Heart left ventricle (tissue), 16 donors: ENCODE results near the gene HNRNPDL. TPM values are rescaled to one million over a fixed set of nuclear protein-coding genes. Genes with fewer than 3 reads are reported as not detected.
A peak's percentile ranks its signal among the peaks of the same experiment; 100 is the strongest.
"Not testable (repeated sequence)": the region's sequence is repeated elsewhere in the genome, so short reads cannot be mapped to it uniquely, and the experiment has no call there.

Experiments
- ATAC-seq, 4 donors: fragments of 200-7000 bp; cut with Tn5 transposase; one replicate each; pipeline ENCODE4 v1.9.1; 2020 to 2022; ENCODE audit warnings: moderate library complexity in 4 of 4, mild to moderate bottlenecking in 3 of 4, moderate number of reproducible peaks in 1 of 4
- DNase-seq, 5 donors: peaks; one replicate each; pipeline ENCODE4 v3.0.0-alpha.2; 2020
- H3K27ac ChIP-seq, 12 donors: fragments of 200-600 bp; sonication (generic) in 4 of 12; one replicate each; pipeline versions ENCODE4 v1.5.0 to v1.8.0; 2016 to 2022; ENCODE audit warnings: mild to moderate bottlenecking in 2 of 12
- H3K27me3 ChIP-seq, 9 donors: fragments of 200-600 bp; sonication (generic) in 2 of 9; one replicate each; pipeline versions ENCODE4 v1.5.1 to v1.8.0; 2016 to 2022; ENCODE audit warnings: mild to moderate bottlenecking in 3 of 9
- H3K36me3 ChIP-seq, 9 donors: fragments of 200-600 bp; sonication (generic) in 2 of 9; one replicate each; pipeline versions ENCODE4 v1.5.0 to v1.8.0; 2018 to 2022; ENCODE audit warnings: mild to moderate bottlenecking in 2 of 9
- H3K4me1 ChIP-seq, 12 donors: fragments of 200-600 bp; sonication (generic) in 4 of 12; one replicate each; pipeline versions ENCODE4 v1.5.0 to v1.8.0; 2016 to 2022; ENCODE audit warnings: mild to moderate bottlenecking in 3 of 12
- H3K4me3 ChIP-seq, 12 donors: fragments of 200-600 bp; sonication (generic) in 4 of 12; one replicate each; pipeline versions ENCODE4 v1.5.0 to v1.8.0; 2017 to 2022; ENCODE audit warnings: mild to moderate bottlenecking in 9 of 12, moderate library complexity in 4 of 12
- H3K9me3 ChIP-seq, 12 donors: fragments of 200-600 bp; sonication (generic) in 4 of 12; one replicate each; pipeline versions ENCODE4 v1.5.0 to v1.8.0; 2016 to 2022; ENCODE audit warnings: mild to moderate bottlenecking in 1 of 12
- POLR2A ChIP-seq, 2 donors: fragments of 450-650 bp; IDR thresholded peaks; one replicate each; pipeline ENCODE4 v1.6.1; 2017; ENCODE audit warnings: antibody characterized with exemption in 2 of 2, mild to moderate bottlenecking in 2 of 2, moderate library complexity in 2 of 2
- WGBS, 4 donors: extraction: QIAGEN DNeasy Blood & Tissue Kit in 2 of 4; methylation state at CpG; one replicate each; pipeline versions ENCODE4 v1.1.5 to v1.1.7; 2013 to 2018; 5-methylcytosine and 5-hydroxymethylcytosine counted together
- intact Hi-C, 10 donors: fragments of 100-400 bp; cut with DNase I; formaldehyde crosslinking; loops; one replicate each; pipeline versions ENCODE4 v1.11.1 to v1.14.2; 2022
- long read RNA-seq, 3 donors: library from polyadenylated mRNA; unstranded; transcript quantifications; one replicate each; pipeline ENCODE4 v2.0.0, GENCODE V29; 2020 to 2021
- polyA plus RNA-seq, 2 donors: library from polyadenylated mRNA; stranded (reverse); fragments of 200-250 nt; gene quantifications; one replicate each; pipeline ENCODE4 v1.2.3, GENCODE V29; 2013
- total RNA-seq, 9 donors: library from RNA; depleted of rRNA in 2 of 9; stranded (reverse); fragments of >200 nt in 2 of 9; fragmentation: NEBNext Ultra II Directional in 3 of 9; extraction: Animal tissue kit (Norgen Biotek cat#: 25700) in 3 of 9; gene quantifications; one replicate each; pipeline versions ENCODE4 v1.1.0 to v1.2.4, GENCODE V29; 2016 to 2023
- TF ChIP-seq, protein P1 (sequence below), 12 donors: fragments of 200-600 bp; sonication (generic) in 4 of 12; IDR thresholded peaks; one replicate each; pipeline versions ENCODE4 v1.5.0 to v1.8.0; 2018 to 2022; ENCODE audit warnings: antibody characterized with exemption in 12 of 12, mild to moderate bottlenecking in 5 of 12
- donor health status: ischemic (EF 13 %, LVEDD 7.1; RV severe dilation, severe dysfunction).
- donor health status: healthy with polysubstance abuse.
- donor health status: DM: no; HTN: yes; CAD: no.
- donor health status: DM: no; HTN: no; CAD: no.
- donor health status: ischemic (EF 25% LVEDD 6.9; RV normal size, moderate dysfunction).
- donor health status: ischemic (EF 25% LVEDD 5.7; RV mildly dilated, moderate dysfunction).
- donor health status: healthy.
- donor health status: DM: yes; HTN: yes; CAD: no.
- donor health status: ischemic (EF 35%, LVEDD 5.7; RV mildly dilated, moderate dysfunction).
- donor health status: nonischemic (EF 11% LVEDD 7.7; RV severe dilation, severe dysfunction).
- donor health status: DM: yes; HTN: yes; CAD: no.
- donor health status: PGD.
- donor health status: ischemic (EF 29% LVEDD 5.4; RV normal size, mild dysfunction).
- donor health status: nonischemic (EF 23%, LVEDD 6.1; RV moderate dilation, normal function).

HNRNPDL gene
- total RNA-seq, result 100 to 1,000 TPM in 8 of 9 donors, 10 to 100 TPM in 1; 90.8 to 184 (median 142) TPM
- 100 to 1,000 TPM; 120 to 236 TPM for polyA plus RNA-seq
- long read RNA-seq, donor 1, transcript HNRNPDL-202 (9 exons, 1,402 nt), result minor isoform, 6 of 156 reads
- long read RNA-seq, donor 1, transcript HNRNPDL-201 (8 exons, 3,781 nt), result major isoform, 103 of 156 reads
- long read RNA-seq, donor 1, transcript HNRNPDL-204 (7 exons, 2,404 nt), result minor isoform, 24 of 156 reads
- long read RNA-seq, donor 1, partial matches to known transcripts, result 19 of 156 reads
- long read RNA-seq, donor 1, other reads (novel, unspliced or antisense), result 3 of 156 reads
- long read RNA-seq, donor 2, transcript HNRNPDL-201 (8 exons, 3,781 nt), result major isoform, 456 of 583 reads
- long read RNA-seq, donor 2, transcript HNRNPDL-204 (7 exons, 2,404 nt), result minor isoform, 56 of 583 reads
- long read RNA-seq, donor 2, transcript HNRNPDL-207 (7 exons, 3,968 nt), result minor isoform, 16 of 583 reads
- long read RNA-seq, donor 2, transcript HNRNPDL-202 (9 exons, 1,402 nt), result minor isoform, 8 of 583 reads
- long read RNA-seq, donor 2, partial matches to known transcripts, result 31 of 583 reads
- long read RNA-seq, donor 2, other reads (novel, unspliced or antisense), result 13 of 583 reads
- long read RNA-seq, donor 3, transcript HNRNPDL-201 (8 exons, 3,781 nt), result major isoform, 62 of 97 reads
- long read RNA-seq, donor 3, transcript HNRNPDL-202 (9 exons, 1,402 nt), result minor isoform, 8 of 97 reads
- long read RNA-seq, donor 3, transcript HNRNPDL-204 (7 exons, 2,404 nt), result minor isoform, 15 of 97 reads
- long read RNA-seq, donor 3, partial matches to known transcripts, result 10 of 97 reads
- long read RNA-seq, donor 3, other reads (novel, unspliced or antisense), result 1 of 97 reads

DNA sequence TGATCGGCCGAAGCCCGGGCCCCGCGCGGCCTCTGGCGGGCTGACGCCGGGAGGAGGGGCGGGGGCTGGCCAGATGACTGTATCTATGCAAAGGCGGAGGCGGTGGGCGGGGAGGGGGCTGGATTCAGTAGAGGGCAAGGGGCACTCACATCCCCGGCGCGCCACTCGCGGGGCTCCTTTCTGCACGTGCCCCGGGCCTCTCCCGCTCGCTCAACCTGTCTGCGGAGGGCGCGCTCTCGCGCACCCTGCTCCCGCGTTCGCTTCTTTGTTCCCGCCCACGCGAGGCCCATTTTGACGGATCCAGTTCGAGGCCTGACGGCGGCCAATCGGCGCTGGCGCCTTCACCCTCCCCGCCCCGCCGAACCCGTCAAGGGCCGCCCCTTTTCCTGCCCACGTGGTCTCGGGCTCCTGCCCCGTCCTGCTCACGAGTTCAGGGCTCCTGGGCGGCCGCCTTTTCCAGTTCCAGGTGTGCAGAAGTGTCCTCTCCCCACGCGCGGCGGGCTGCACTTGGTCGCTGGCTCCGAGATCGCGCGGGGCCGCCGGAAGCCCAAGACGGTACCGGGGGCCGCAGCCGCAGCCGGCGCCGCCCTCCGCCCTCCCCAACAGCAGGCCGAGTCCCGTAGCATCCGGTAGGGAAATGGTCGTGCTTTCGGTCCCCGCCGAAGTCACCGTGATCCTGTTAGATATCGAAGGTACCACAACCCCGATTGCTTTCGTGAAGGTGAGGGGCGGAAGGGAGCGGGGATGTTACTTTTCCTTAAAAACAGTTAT is at the start of gene HNRNPDL, which contains the start of gene ENOPH1:
Gene HNRNPDL (minus strand): TSS at position 270 of the 771 bp plus-strand sequence. CDS start 772 bp downstream, outside the sequence.
Gene ENOPH1 (plus strand): TSS at position 398 of the 771 bp plus-strand sequence. CDS start 240 bp downstream, at position 638.
- H3K27ac ChIP-seq, result peak within 1 kb of the TSS; percentile 91 to 100 (median 98)
- peak; percentile 85 to 91 (median 90) for ATAC-seq
- TF ChIP-seq POLR2A (IDR thresholded peaks at IDR 0.05), result peak in 1 of 2 donors; percentile 66
- TF ChIP-seq, protein P1, sequence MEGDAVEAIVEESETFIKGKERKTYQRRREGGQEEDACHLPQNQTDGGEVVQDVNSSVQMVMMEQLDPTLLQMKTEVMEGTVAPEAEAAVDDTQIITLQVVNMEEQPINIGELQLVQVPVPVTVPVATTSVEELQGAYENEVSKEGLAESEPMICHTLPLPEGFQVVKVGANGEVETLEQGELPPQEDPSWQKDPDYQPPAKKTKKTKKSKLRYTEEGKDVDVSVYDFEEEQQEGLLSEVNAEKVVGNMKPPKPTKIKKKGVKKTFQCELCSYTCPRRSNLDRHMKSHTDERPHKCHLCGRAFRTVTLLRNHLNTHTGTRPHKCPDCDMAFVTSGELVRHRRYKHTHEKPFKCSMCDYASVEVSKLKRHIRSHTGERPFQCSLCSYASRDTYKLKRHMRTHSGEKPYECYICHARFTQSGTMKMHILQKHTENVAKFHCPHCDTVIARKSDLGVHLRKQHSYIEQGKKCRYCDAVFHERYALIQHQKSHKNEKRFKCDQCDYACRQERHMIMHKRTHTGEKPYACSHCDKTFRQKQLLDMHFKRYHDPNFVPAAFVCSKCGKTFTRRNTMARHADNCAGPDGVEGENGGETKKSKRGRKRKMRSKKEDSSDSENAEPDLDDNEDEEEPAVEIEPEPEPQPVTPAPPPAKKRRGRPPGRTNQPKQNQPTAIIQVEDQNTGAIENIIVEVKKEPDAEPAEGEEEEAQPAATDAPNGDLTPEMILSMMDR (IDR thresholded peaks at IDR 0.05), result peak in 1 of 12 donors; percentile 18
- DNase-seq, result peak; percentile 96 to 98 (median 97)
- no peaks in the 10 kb centered on the region for H3K9me3 ChIP-seq
- peaks cover 0 to 32% (median 27%) of the 10 kb centered on the region in 9 donors for H3K36me3 ChIP-seq
- WGBS, 4 donors, result 0 to 1% (median 1%) methylated on average over 29 to 83 of the region's 83 CpGs
- H3K27me3 ChIP-seq, result no peaks in the 10 kb centered on the region
- intact Hi-C loops, result loop anchor here in 4 of 10 donors (1.0 to 10.0 kb wide), 4 partner anchors 56 to 607 kb away; partner anchors contain the start of genes COPS4 (in 1 of the 4) and LIN54 (in 1 of the 4)
- peaks cover 0 to 50% (median 31%) of the 10 kb centered on the region in 12 donors for H3K4me1 ChIP-seq
- H3K4me3 ChIP-seq, result peak within 1 kb of the TSS; percentile 63 to 99 (median 90)

DNA sequence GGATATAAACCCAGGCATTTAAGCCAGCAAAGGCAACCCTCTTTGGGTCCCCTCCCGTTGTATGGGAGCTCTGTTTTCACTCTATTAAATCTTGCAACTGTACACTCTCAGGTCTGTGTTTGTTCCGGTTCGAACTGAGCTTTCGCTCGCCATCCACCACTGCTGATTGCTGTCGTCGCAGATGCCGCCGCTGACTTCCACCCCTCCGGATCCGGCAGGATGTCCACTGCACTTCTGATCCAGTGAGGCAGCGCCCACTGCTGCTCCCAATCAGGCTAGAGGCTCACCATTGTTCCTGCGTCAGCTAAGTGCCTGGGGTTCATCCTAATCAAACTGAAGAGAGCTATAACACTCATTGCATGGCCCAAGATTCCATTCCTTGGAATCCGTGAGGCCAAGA is 49.3 kb upstream of the HNRNPDL start:
- DNase-seq (no peak), ATAC-seq (no peak)
- intact Hi-C loops, result no loop called here
- no peaks in the 10 kb centered on the region for H3K36me3 ChIP-seq
- TF ChIP-seq POLR2A (IDR thresholded peaks at IDR 0.05), result no peak
- TF ChIP-seq, protein P1 (IDR thresholded peaks at IDR 0.05), result no peak
- no peaks in the 10 kb centered on the region for H3K27me3 ChIP-seq
- no peak overlapping the region for H3K4me3 ChIP-seq
- H3K4me1 ChIP-seq, result no peaks in the 10 kb centered on the region
- 95 to 99% (median 97%) methylated on average over 10 to 14 of the region's 14 CpGs for WGBS, 4 donors
- no peaks in the 10 kb centered on the region for H3K9me3 ChIP-seq
- H3K27ac ChIP-seq, result no peak overlapping the region

DNA sequence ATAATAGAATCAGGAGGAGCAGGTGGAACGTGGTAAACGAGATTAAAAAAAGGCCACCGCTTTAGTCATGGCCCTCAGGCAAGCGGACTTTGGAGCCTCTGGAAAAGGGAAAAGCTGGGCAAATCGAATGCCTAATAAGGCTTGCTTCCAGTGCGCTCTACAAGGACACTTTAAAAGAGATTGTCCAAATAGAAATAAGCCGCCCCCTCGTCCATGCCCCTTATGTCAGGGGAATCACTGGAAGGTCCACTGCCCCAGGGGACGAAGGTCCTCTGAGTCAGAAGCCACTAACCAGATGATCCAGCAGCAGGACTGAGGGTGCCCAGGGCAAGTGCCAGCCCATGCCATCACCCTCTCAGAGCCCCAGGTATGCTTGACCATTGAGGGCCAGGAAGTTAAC is 47.2 kb upstream of the HNRNPDL start:
- 93 to 95% (median 93%) methylated on average over 9 of the region's 9 CpGs for WGBS, 4 donors

DNA sequence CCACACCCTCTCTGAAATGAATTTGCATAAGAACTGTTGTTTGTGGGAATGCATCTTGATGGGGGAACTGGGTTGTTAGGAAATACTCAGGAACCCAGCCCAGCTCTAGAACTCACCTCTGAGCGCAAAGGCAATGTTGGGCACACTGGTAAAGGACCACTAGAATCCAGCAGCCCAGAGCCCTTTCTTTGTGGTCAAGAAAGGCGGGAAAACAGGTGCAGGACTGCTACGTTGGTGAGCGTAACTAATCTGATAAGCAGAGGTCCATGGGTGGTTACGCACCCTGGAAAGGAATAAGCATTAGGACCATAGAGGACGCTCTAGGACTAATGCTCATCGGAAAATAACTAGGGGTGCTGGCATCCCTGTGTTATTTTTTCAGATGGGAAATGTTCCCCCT is 45.7 kb upstream of the HNRNPDL start:
- 88 to 95% (median 93%) methylated on average over 7 of the region's 7 CpGs for WGBS, 4 donors
- not testable (repeated sequence) for ATAC-seq

More for the DNA sequence above, 47.2 kb upstream of the HNRNPDL start:
- ATAC-seq, DNase-seq, H3K27me3 ChIP-seq, H3K4me1 ChIP-seq, intact Hi-C loops, H3K27ac ChIP-seq, H3K36me3 ChIP-seq, H3K4me3 ChIP-seq, H3K9me3 ChIP-seq: not testable (repeated sequence)

More for the DNA sequence above, 45.7 kb upstream of the HNRNPDL start:
- H3K4me1 ChIP-seq, H3K27me3 ChIP-seq, H3K9me3 ChIP-seq, intact Hi-C loops, H3K36me3 ChIP-seq, DNase-seq, H3K27ac ChIP-seq, H3K4me3 ChIP-seq: not testable (repeated sequence)
